ENCODE measurements around the gene FMN1.
"Not testable (repeated sequence)": the region's sequence is repeated elsewhere in the genome, so short reads cannot be mapped to it uniquely, and the experiment has no call there.

Gene FMN1

DNA sequence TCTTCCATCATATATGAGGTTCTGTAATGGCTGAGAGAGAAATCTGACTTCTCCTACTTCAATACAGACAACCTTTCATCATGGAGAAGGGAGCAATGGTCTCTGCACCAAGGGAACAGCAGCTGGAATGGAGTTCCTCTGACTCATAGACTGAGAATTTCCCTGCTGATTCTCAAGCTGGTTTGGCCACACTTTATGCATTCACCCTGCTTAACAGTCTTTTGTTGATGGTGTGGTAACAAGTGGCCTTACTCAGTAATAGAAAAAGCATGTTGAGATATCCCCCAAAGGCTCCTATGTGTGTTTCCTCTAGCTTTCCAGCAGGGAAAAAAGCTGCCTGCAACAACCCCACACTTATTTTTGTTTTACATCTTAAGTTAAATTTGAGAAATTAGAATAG lies 338.6 kb downstream of the FMN1 start:
- TF ChIP-seq, protein P1, sequence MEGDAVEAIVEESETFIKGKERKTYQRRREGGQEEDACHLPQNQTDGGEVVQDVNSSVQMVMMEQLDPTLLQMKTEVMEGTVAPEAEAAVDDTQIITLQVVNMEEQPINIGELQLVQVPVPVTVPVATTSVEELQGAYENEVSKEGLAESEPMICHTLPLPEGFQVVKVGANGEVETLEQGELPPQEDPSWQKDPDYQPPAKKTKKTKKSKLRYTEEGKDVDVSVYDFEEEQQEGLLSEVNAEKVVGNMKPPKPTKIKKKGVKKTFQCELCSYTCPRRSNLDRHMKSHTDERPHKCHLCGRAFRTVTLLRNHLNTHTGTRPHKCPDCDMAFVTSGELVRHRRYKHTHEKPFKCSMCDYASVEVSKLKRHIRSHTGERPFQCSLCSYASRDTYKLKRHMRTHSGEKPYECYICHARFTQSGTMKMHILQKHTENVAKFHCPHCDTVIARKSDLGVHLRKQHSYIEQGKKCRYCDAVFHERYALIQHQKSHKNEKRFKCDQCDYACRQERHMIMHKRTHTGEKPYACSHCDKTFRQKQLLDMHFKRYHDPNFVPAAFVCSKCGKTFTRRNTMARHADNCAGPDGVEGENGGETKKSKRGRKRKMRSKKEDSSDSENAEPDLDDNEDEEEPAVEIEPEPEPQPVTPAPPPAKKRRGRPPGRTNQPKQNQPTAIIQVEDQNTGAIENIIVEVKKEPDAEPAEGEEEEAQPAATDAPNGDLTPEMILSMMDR (IDR thresholded peaks at IDR 0.05; ENCODE audit: low read depth, low read length, missing control alignments) = peak; percentile 3
- H3K4me3 ChIP-seq (ENCODE audit: low read depth, low read length) = no peak overlapping the region
- peak; percentile 98 for DNase-seq (ENCODE audit: low read depth)
- in situ Hi-C loops (cut with HindIII; ENCODE audit: low sequenced_read_pairs) = no loop called here

DNA sequence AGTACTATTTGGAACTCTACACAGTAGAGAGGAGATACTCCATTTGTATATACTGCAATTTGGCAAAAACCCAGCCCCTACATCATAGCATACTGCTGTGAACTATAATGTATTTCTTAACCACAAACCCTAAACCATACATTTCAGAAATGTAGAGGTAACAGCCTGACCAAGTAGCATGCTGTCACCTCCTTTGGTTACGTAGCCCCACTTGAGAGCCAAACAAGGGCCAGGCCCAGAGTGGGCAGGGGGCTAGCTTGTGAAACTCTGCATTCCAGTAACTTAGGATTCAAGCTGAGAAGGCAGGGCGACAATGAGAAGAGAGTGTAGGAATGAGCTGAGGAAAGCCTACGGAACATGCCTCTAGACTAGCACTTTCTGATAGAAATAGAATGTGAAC lies 340.9 kb downstream of the FMN1 start:
- TF ChIP-seq, protein P1 (IDR thresholded peaks at IDR 0.05; ENCODE audit: low read depth, low read length, missing control alignments) = no peak

DNA sequence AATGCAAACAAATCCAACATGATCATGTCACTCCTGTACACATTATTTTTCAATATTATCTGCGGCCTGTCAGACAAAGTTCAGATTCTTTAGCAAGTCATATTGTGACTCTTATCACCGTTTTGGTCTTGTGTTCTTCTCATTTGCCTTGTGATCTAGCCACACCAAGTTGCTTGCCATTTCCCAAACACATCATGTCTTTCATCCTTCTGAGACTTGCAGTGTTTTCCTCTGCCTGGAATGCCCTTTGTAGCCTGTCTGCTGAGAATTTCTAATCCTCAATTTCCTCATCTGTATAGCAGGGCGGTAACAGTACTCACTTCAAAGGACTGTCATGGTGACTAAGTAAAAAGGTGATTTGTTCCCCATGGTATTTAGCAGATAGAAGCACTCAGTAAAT lies 341.7 kb downstream of the FMN1 start:
- in situ Hi-C loops (cut with HindIII; ENCODE audit: low sequenced_read_pairs) = no loop called here
- H3K4me3 ChIP-seq (ENCODE audit: low read depth, low read length) = no peak overlapping the region
- no peak for DNase-seq (ENCODE audit: low read depth)
- TF ChIP-seq, protein P1 (IDR thresholded peaks at IDR 0.05; ENCODE audit: low read depth, low read length, missing control alignments) = no peak

More for the DNA sequence above, 340.9 kb downstream of the FMN1 start:
- H3K4me3 ChIP-seq (ENCODE audit: low read depth, low read length) = no peak overlapping the region
- DNase-seq (ENCODE audit: low read depth) = no peak
- in situ Hi-C loops (cut with HindIII; ENCODE audit: low sequenced_read_pairs) = no loop called here

DNA sequence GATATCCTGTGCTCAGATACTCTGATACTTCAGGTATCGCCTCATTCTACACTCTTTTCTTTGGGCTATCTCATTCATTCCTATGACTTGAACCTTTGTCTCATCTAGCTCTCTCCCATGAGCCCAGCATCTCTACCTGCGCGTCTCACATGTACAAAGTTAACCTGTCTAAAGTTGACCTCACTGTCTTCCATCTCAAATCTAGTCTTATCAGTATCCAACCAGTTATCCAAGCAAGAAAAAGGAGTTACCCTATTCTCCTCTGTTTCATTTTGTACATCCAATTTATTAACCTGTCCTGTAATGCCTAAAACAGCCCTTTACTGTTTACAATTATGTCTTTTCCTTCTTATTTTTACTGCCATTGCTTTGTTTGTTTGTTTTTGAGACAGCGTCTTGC lies 342.5 kb downstream of the FMN1 start:
- TF ChIP-seq, protein P1 (IDR thresholded peaks at IDR 0.05; ENCODE audit: low read depth, low read length, missing control alignments) = no peak
- in situ Hi-C loops (cut with HindIII; ENCODE audit: low sequenced_read_pairs) = no loop called here
- H3K4me3 ChIP-seq (ENCODE audit: low read depth, low read length) = no peak overlapping the region
- DNase-seq (ENCODE audit: low read depth) = no peak

DNA sequence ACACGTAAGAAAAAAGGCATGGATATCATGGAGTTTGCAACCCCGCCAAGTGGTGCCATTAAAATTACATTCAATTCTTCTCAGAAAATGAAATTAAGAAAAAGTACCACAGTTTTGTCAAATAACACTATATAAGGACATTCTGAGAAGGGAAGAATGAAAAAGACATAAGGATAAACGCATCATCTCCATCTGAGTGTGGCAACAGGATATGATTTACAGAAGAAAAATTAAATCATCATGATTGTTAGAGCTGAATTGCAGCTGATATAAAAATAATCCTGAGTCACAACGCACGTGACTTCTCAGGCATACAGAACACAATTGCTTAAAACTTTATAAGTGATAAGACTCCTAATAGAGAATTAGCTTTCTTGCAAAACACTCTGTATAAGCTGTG lies 342.9 kb downstream of the FMN1 start:
- in situ Hi-C loops (cut with HindIII; ENCODE audit: low sequenced_read_pairs) = no loop called here
- no peak for DNase-seq (ENCODE audit: low read depth)
- TF ChIP-seq, protein P1 (IDR thresholded peaks at IDR 0.05; ENCODE audit: low read depth, low read length, missing control alignments) = no peak
- H3K4me3 ChIP-seq (ENCODE audit: low read depth, low read length) = no peak overlapping the region

DNA sequence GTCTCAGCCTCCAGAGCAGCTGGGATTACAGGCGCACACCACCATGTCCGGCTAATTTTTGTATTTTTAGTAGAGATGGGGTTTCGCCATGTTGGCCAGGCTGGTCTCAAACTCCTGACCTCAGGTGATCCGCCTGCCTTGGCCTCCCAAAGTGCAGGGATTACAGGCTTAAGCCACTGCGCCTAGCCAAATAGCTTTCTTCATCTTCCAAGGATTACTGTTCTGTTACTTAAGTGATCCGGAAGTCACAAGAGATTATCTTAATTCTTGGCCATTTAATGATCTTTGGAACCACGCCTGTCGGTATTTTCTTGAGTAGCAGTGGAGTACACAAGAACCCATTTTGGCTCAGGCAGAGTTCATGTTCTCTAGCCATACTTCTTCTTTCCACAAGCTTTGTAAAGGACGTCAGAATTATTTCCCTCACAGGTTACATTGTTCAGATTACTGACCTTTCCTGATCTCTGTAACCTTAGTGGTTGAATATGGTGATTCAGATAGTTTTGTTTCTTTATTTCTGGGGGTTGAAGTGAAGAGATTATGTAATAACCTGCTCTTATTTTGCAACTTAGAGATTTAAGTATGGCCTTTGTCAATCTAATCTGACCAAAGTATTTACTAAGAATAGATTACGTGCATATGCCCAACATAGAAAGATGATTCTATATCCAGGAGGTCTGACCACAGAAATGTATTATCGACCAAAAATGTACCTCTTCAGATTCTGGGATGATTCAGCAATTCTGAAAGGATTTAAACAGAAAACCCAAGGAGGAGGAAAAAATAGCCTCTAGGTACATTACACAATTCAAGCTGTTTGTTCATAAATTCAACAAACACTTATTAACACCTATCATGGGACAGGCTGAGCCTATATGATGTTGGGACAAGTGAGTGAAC lies 344.5 kb downstream of the FMN1 start:
- H3K4me3 ChIP-seq (ENCODE audit: low read depth, low read length) = no peak overlapping the region
- DNase-seq (ENCODE audit: low read depth) = peak; percentile 94
- in situ Hi-C loops (cut with HindIII; ENCODE audit: low sequenced_read_pairs) = loop anchor here (25.0 kb wide), 1 partner anchor 287 kb away; no protein-coding TSS in a partner anchor
- TF ChIP-seq, protein P1 (IDR thresholded peaks at IDR 0.05; ENCODE audit: low read depth, low read length, missing control alignments) = no peak

DNA sequence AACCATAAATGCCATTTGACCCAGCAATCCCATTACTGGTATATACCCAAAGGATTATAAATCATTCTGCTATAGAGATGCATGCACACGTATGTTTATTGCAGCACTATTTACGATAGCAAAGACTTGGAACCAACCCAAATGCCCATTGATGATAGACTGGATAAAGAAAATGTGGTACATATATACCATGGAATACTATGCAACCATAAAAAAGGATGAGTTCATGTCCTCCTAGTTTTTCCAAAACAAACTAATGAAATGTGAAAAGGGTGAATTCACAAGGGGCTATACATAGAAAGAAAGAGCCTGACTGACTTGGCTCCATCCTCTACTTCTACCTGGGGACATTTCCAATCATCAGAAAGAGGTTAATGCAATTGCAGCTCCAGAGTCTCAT lies 347.8 kb downstream of the FMN1 start:
- in situ Hi-C loops (cut with HindIII; ENCODE audit: low sequenced_read_pairs) = loop anchor here (25.0 kb wide), 1 partner anchor 291 kb away; no protein-coding TSS in a partner anchor
- not testable (repeated sequence) for H3K4me3 ChIP-seq (ENCODE audit: low read depth, low read length); DNase-seq (ENCODE audit: low read depth)

All from astrocyte of the cerebellum (primary cell).